Lower leg skin (tissue), 4 donors: ENCODE data around the gene PRKCE. TPM values are rescaled to one million over a fixed set of nuclear protein-coding genes. Genes with fewer than 3 reads are reported as not detected.

Source experiments
- DNase-seq, 2 donors: peaks; one replicate each; pipeline ENCODE4 v3.0.0-alpha.2; 2019; ENCODE audit warnings: low spot score in 2 of 2
- H3K4me3 ChIP-seq: fragments of 200-600 bp; sonication (generic); 2 replicates; pipeline ENCODE4 v1.5.1; 2017; ENCODE audit warnings: mild to moderate bottlenecking, low read depth; ENCODE audit not compliant: poor library complexity, severe bottlenecking
- CTCF ChIP-seq, 3 donors: fragments of 450-650 bp; IDR thresholded peaks; one replicate each; pipeline ENCODE4 v1.5.1; 2016; ENCODE audit warnings: antibody characterized with exemption in 3 of 3, mild to moderate bottlenecking in 3 of 3, moderate library complexity in 2 of 3
- POLR2A ChIP-seq, 2 donors: fragments of 450-650 bp; IDR thresholded peaks; one replicate each; pipeline ENCODE4 v1.6.1; 2016 to 2017; ENCODE audit warnings: antibody characterized with exemption in 2 of 2, mild to moderate bottlenecking in 1 of 2, moderate library complexity in 1 of 2
- WGBS, 2 donors: methylation state at CpG; one replicate each; pipeline ENCODE4 v1.1.5; 2018; 5-methylcytosine and 5-hydroxymethylcytosine counted together
- intact Hi-C: fragments of 100-400 bp; cut with DNase I; formaldehyde crosslinking; loops from one replicate; pipeline ENCODE4 v1.15.0; 2023; ENCODE audit warnings: low total_unique reads
- total RNA-seq, 4 donors: library from RNA; depleted of rRNA; stranded (reverse); fragments of >200 nt; gene quantifications; one replicate each; pipeline ENCODE4 v1.1.0, GENCODE V29; 2016

PRKCE gene
- total RNA-seq, 4 donors from 2014 or later = 3.5 to 10.3 (median 6.1) TPM

- WGBS, 2 donors = 77 to 83% methylated on average over 3 of the region's 3 CpGs
- no peak for DNase-seq
- intact Hi-C loops = no loop called here
- no peak overlapping the region for H3K4me3 ChIP-seq
- no peak for TF ChIP-seq POLR2A (IDR thresholded peaks at IDR 0.05)
- no peak for TF ChIP-seq CTCF (IDR thresholded peaks at IDR 0.05)
These were observed 182.5 kb downstream of the PRKCE start for GRCh38 chr2:45833968-45834344.

- 93 to 95% methylated on average over 6 of the region's 6 CpGs for WGBS, 2 donors
- intact Hi-C loops = no loop called here
- TF ChIP-seq POLR2A (IDR thresholded peaks at IDR 0.05) (no peak), CTCF (IDR thresholded peaks at IDR 0.05) (no peak)
- DNase-seq = no peak
- no peak overlapping the region for H3K4me3 ChIP-seq
These were observed 182.9 kb downstream of the PRKCE start for GRCh38 chr2:45834372-45834771.

GRCh38 chr2:45834858-45835257 lies 183.4 kb downstream of the PRKCE start:
- no peak for DNase-seq
- intact Hi-C loops = no loop called here
- no peak overlapping the region for H3K4me3 ChIP-seq
- 88 to 91% methylated on average over 5 of the region's 5 CpGs for WGBS, 2 donors
- TF ChIP-seq CTCF (IDR thresholded peaks at IDR 0.05) (no peak), POLR2A (IDR thresholded peaks at IDR 0.05) (no peak)

GRCh38 chr2:45836316-45836715 lies 184.8 kb downstream of the PRKCE start:
- no peak overlapping the region for H3K4me3 ChIP-seq
- peak in 1 of 2 donors; percentile 53 for DNase-seq
- TF ChIP-seq POLR2A (IDR thresholded peaks at IDR 0.05) = no peak
- TF ChIP-seq CTCF (IDR thresholded peaks at IDR 0.05) = no peak
- intact Hi-C loops = no loop called here
- WGBS, 2 donors = 90 to 91% methylated on average over 3 of the region's 3 CpGs

- intact Hi-C loops = no loop called here
- no peak for TF ChIP-seq POLR2A (IDR thresholded peaks at IDR 0.05)
- no peak for TF ChIP-seq CTCF (IDR thresholded peaks at IDR 0.05)
- DNase-seq = peak in 1 of 2 donors; percentile 72
- WGBS, 2 donors = 83 to 90% methylated on average over 3 of the region's 3 CpGs
- H3K4me3 ChIP-seq = no peak overlapping the region
These were observed 185.3 kb downstream of the PRKCE start for GRCh38 chr2:45836740-45837139.

DNA sequence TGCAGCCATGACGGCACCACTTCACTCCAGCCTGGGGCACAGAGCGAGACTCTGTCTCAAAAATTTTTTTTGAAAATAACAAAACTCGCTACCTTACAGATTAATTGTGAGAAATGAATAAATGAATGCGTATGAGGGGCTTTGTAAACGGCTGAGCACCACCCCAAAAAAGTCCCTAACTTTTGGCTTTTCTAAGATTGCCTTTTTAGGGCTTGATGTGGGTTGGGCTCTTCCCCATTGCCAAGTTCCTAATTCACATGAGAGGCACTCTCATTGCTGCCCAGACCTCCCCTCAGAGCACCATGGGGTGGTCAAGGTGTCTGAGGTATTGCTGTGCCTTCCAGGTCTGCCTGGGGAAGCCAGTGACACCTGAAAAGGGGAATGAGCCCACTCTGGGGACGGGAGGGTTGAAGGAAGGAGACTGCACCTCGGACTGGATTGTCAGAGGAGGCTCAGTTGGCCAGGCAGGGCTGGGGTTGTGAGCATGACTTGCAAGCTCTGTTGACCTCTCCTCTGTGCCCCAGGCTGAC lies 186.4 kb downstream of the PRKCE start:
- TF ChIP-seq CTCF (IDR thresholded peaks at IDR 0.05) (no peak), POLR2A (IDR thresholded peaks at IDR 0.05) (no peak)
- intact Hi-C loops = no loop called here
- H3K4me3 ChIP-seq = no peak overlapping the region
- WGBS, 2 donors = 85 to 91% methylated on average over 7 of the region's 7 CpGs
- DNase-seq = peak in 1 of 2 donors; percentile 64
